ENCODE results near the gene TRIM47.
"Not testable (repeated sequence)": the region's sequence is repeated elsewhere in the genome, so short reads cannot be mapped to it uniquely, and the experiment has no call there.

Gene TRIM47

DNA sequence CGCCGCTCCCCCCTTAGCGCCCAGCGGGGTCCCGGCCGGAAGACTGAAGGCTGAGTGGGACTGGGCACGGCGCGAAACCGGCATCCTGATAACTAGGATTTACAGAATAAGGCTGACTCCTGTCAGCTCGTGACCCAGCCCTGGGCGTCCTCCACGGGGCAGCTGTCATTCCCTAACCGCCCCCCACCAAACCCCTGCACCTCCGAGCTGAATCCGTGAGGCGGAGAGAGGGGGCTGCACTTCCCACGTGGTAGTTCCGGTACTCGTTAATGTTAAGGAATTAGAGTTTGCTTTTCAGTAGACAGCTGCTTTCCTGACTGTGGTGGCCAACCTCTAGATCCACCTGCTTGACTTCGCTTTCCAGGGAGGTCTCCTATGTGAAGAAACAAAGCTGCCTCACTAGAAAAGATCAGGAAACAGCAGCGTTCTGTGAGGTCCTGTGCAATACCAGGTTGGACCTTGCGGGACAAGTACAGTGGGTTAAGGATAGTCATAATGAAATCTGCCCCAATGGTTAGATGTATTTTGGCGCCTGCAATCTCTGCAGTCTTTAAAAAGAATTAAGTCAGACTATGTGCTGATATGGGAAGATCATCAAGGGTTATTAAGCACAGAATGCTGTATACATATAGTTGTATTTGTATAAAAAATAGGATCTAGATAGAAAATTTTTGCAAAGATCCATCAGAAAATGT is 22.2 kb downstream of the TRIM47 start:
- Histone ChIP-seq H3K36me3 (ENCODE audit: control insufficient read depth, insufficient read depth, low read length, severe bottlenecking) (peaks cover 4% of the 10 kb centered on the region), H3K9ac (ENCODE audit: low read length) (peak overlapping the region; percentile 93), H3K9me3 (ENCODE audit: control insufficient read depth, low read length) (no peaks in the 10 kb centered on the region), H3K27me3 (replicated peaks; ENCODE audit: control insufficient read depth, insufficient read depth, low read length) (no peaks in the 10 kb centered on the region), H3K4me1 (ENCODE audit: control insufficient read depth, insufficient read depth, low read length) (peaks cover 27% of the 10 kb centered on the region), H3K4me3 (ENCODE audit: low read length) (peak overlapping the region; percentile 93)
- peak; percentile 44 for DNase-seq (ENCODE audit: low read depth)

DNA sequence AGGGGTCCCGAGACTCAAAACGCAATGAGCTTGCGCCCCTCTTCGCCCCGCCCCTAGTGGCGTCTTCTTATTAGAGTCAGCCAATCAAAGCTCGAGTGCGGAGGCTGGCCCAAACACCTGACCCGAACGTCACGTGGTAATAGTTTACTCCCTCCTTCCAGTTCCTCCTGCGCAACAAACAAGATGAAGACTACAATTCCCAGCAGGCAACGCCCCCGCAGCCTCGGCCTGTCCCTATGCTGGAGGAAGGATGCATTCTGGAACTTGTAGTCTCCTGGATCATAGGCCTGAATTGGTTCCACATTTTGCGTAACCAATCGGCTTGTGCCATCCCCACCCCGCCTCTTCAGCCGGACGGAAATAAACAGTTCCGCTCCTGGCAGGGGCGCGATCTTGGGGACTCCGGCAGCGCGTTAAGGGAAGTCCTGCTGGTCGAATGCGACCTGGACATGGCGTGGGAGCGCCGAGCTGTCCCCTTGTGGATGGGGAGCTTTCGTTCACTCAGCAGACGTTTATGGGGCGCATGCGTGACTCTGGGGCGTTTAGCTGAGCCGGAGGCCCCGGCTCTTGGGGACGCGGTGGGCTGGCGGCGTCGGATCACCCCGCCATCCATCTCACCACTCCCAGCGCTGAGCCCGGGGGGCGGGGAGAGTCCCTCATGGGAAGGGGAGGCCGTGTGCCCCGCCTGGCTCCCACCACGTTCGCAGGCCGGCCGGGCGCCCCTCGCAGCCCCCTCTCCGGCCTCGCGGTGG is 22.9 kb downstream of the TRIM47 start, which contains the start of gene WBP2:
WBP2 (minus strand) TSS at position 26 of the 752 bp plus-strand sequence. CDS start 38 bp downstream, outside the sequence.
- DNase-seq (ENCODE audit: low read depth) = peak; percentile 100
- H3K4me3 ChIP-seq (ENCODE audit: low read length) = peak within 1 kb of the TSS; percentile 93
- peaks cover 31% of the 10 kb centered on the region for H3K4me1 ChIP-seq (ENCODE audit: control insufficient read depth, insufficient read depth, low read length)
- no peaks in the 10 kb centered on the region for H3K27me3 ChIP-seq (replicated peaks; ENCODE audit: control insufficient read depth, insufficient read depth, low read length)
- no peaks in the 10 kb centered on the region for H3K9me3 ChIP-seq (ENCODE audit: control insufficient read depth, low read length)
- peaks cover 11% of the 10 kb centered on the region for H3K36me3 ChIP-seq (ENCODE audit: control insufficient read depth, insufficient read depth, low read length, severe bottlenecking)
- H3K9ac ChIP-seq (ENCODE audit: low read length) = peak within 1 kb of the TSS; percentile 93

DNA sequence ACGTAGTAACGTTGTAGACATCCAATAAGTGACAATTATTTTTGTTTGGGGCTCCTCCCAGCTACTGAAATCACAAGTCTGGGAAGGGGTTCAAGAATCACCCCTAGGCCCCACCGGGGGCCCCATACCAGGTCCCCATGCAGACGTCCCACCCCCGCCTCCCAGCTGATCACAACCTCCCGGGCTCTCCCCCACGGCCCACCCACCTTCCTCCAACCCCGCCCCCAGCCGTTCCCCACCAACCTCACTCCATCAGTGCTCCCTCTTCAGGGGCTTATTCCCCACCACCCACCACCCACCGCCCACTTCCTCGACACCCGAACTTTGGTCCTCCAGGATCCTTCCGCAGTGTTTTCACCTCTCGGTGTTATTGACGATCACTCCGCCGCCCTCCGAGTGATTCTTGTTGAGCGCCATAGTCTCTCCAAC is 23.5 kb downstream of the TRIM47 start:
- Histone ChIP-seq H3K9me3 (ENCODE audit: control insufficient read depth, low read length) (no peaks in the 10 kb centered on the region), H3K4me3 (ENCODE audit: low read length) (peak overlapping the region; percentile 93), H3K9ac (ENCODE audit: low read length) (peak overlapping the region; percentile 89), H3K4me1 (ENCODE audit: control insufficient read depth, insufficient read depth, low read length) (peaks cover 35% of the 10 kb centered on the region), H3K27me3 (replicated peaks; ENCODE audit: control insufficient read depth, insufficient read depth, low read length) (no peaks in the 10 kb centered on the region), H3K36me3 (ENCODE audit: control insufficient read depth, insufficient read depth, low read length, severe bottlenecking) (peaks cover 16% of the 10 kb centered on the region)
- no peak for DNase-seq (ENCODE audit: low read depth)

DNA sequence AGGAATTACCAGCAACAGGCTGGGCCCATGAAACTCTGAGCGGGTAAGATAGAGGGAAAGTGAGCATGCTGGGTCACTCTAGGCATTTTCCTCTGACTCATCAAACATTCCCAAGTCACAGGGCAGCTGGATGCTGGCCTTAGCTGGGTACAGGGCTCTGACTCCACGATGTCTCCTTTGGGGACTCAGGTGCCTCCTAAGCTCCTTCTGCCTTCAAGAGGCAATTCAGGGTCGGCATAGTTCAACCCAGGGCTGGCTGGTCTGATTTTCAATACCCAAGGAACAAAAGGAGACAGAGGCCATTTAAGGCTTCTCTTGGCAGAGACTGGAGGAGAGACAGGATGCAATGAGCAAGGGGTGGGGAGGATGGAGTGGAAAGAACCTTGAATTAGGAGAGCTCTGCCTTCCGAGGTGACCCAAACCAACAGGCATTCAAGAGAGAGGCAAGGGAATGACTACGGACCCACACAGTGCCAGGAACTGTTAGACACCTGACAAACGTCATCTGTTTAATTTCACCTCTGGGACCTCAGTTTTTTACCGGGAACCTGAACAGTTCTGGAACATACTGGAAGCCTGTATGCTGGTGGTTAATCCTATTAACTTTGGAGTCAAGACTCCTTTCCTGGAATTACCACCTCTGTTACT is 24.2 kb downstream of the TRIM47 start:
- Histone ChIP-seq H3K4me1 (ENCODE audit: control insufficient read depth, insufficient read depth, low read length) (peaks cover 42% of the 10 kb centered on the region), H3K36me3 (ENCODE audit: control insufficient read depth, insufficient read depth, low read length, severe bottlenecking) (peaks cover 23% of the 10 kb centered on the region)
- peak; percentile 46 for DNase-seq (ENCODE audit: low read depth)

DNA sequence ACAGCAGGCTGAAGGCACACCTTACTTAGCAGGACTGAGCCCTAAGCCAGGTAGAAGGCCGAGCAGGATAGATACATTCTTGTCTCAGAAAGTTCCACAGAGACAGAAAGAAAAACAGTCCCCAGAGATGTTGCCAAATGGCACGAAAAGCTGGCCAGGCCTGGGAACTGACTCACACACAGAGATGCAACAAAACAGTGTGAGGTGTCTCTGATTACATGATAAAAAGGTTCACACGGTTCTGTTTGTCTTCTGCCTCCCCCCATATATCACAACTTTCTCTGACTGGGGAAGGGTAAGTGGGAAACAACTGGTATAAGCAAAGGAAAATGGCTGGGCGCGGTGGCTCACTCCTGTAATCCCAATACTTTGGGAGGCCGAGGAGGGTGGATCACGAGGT is 24.9 kb downstream of the TRIM47 start:
- Histone ChIP-seq H3K36me3 (ENCODE audit: control insufficient read depth, insufficient read depth, low read length, severe bottlenecking) (peaks cover 30% of the 10 kb centered on the region), H3K4me3 (ENCODE audit: low read length) (peak overlapping the region; percentile 93), H3K9ac (ENCODE audit: low read length) (peak overlapping the region; percentile 55), H3K9me3 (ENCODE audit: control insufficient read depth, low read length) (no peaks in the 10 kb centered on the region), H3K27me3 (replicated peaks; ENCODE audit: control insufficient read depth, insufficient read depth, low read length) (no peaks in the 10 kb centered on the region), H3K4me1 (ENCODE audit: control insufficient read depth, insufficient read depth, low read length) (peaks cover 50% of the 10 kb centered on the region)
- peak; percentile 44 for DNase-seq (ENCODE audit: low read depth)

More for the DNA sequence above, 24.2 kb downstream of the TRIM47 start:
- Histone ChIP-seq H3K4me3 (ENCODE audit: low read length) (peak overlapping the region; percentile 93), H3K27me3 (replicated peaks; ENCODE audit: control insufficient read depth, insufficient read depth, low read length) (no peaks in the 10 kb centered on the region), H3K9me3 (ENCODE audit: control insufficient read depth, low read length) (no peaks in the 10 kb centered on the region), H3K9ac (ENCODE audit: low read length) (peak overlapping the region; percentile 89)

DNA sequence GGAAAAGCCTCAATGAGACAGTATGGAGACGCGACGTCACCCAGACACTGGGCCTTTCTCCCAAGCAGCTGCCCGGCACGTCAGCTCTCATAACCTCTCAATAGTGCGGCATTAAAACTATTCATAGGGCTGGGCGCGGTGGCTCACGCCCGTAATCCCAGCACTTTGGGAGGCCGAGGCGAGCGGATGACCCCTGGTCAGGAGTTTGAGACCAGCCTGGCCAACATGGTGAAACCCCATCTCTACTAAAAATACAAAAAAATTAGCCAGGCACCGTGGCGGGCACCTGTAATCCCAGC is 26.7 kb downstream of the TRIM47 start:
- peaks cover 55% of the 10 kb centered on the region for H3K4me1 ChIP-seq (ENCODE audit: control insufficient read depth, insufficient read depth, low read length)
- H3K36me3 ChIP-seq (ENCODE audit: control insufficient read depth, insufficient read depth, low read length, severe bottlenecking) = peaks cover 48% of the 10 kb centered on the region
- DNase-seq (ENCODE audit: low read depth); H3K9me3 ChIP-seq (ENCODE audit: control insufficient read depth, low read length); H3K27me3 ChIP-seq (replicated peaks; ENCODE audit: control insufficient read depth, insufficient read depth, low read length); H3K4me3 ChIP-seq (ENCODE audit: low read length): not testable (repeated sequence)
- peak overlapping the region; percentile 2 for H3K9ac ChIP-seq (ENCODE audit: low read length)

DNA sequence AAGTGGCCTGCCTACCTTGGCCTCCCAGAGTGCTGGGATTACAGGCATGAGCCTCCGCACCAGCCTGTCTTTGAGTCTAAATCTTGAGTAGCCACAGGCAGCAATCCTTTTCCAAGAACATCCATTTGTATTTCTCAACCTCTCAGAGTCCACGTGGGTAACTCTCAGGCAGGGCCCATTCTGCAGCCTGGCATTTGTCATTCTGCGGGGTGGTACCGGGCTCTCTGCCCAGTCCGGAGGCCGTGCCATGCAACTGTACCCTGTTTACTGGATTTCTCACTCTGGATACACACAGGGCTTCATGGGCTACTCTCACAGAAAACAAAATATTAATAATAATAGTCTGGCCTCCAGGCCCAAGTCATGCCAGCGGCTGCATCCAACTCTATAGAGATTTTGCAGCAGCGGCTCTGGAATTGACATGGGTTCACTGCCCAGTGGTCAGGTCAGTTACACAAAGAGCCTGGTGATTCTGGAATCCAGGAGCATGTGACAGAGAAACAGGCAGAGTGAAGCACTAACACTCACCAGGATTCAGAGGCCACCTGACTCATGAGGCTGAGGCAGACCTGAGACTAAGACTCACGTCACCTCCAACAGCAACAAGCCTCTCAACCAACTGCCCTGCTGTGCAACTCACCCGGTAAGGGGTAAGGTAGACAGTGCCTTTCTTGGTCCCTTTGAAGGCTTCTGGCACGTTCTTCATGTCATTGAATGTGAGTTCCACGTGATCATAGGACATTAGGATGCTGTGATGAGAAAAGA is 27.3 kb downstream of the TRIM47 start:
- H3K9me3 ChIP-seq (ENCODE audit: control insufficient read depth, low read length) = no peaks in the 10 kb centered on the region
- peaks cover 52% of the 10 kb centered on the region for H3K4me1 ChIP-seq (ENCODE audit: control insufficient read depth, insufficient read depth, low read length)
- no peak for DNase-seq (ENCODE audit: low read depth)
- H3K4me3 ChIP-seq (ENCODE audit: low read length) = no peak overlapping the region
- H3K27me3 ChIP-seq (replicated peaks; ENCODE audit: control insufficient read depth, insufficient read depth, low read length) = no peaks in the 10 kb centered on the region
- H3K36me3 ChIP-seq (ENCODE audit: control insufficient read depth, insufficient read depth, low read length, severe bottlenecking) = peaks cover 53% of the 10 kb centered on the region
- peak overlapping the region; percentile 2 for H3K9ac ChIP-seq (ENCODE audit: low read length)

DNA sequence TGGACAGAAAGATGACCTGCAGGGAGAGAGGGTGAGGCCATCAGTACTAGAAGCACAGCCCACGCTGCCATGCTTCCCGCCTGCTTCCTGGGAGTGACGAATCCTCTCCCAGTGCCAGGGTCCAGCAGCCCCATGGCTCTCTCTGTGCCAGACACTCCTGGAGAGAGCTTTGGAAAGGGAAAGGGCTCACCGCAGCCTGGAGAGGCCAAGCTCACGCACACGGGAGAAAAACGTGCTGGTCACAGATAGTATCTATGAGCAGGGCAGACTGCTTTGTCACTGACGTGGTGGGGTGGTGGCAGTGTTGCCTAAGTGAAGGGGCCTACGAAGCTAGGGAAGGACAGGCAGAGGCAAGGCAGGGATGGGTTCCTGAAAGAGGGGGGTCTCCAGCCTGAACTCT is 28.7 kb downstream of the TRIM47 start:
- Histone ChIP-seq H3K9me3 (ENCODE audit: control insufficient read depth, low read length) (no peaks in the 10 kb centered on the region), H3K36me3 (ENCODE audit: control insufficient read depth, insufficient read depth, low read length, severe bottlenecking) (peaks cover 57% of the 10 kb centered on the region), H3K27me3 (replicated peaks; ENCODE audit: control insufficient read depth, insufficient read depth, low read length) (no peaks in the 10 kb centered on the region), H3K4me1 (ENCODE audit: control insufficient read depth, insufficient read depth, low read length) (peaks cover 65% of the 10 kb centered on the region), H3K4me3 (ENCODE audit: low read length) (no peak overlapping the region), H3K9ac (ENCODE audit: low read length) (peak overlapping the region; percentile 0)
- no peak for DNase-seq (ENCODE audit: low read depth)

DNA sequence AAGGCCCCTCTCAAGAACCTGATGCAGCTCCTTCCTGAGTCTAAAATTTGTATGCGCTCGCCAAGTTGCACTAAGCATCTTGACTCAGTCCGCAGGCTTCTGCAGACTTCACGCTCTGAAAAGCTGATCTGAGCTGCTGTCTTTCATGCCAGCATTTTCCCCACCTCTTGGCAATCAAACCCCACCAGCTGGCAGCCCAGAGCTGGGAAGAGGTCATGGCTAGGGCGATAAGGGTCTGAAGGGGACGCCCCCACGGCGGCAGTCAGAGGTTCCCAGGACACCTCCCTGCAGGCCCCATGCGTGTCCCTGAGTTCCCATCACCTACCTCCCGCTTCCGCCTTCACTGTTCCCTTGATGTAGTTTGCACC is 29.1 kb downstream of the TRIM47 start:
- no peak overlapping the region for H3K4me3 ChIP-seq (ENCODE audit: low read length)
- H3K9ac ChIP-seq (ENCODE audit: low read length) = peak overlapping the region; percentile 35
- no peaks in the 10 kb centered on the region for H3K9me3 ChIP-seq (ENCODE audit: control insufficient read depth, low read length)
- no peaks in the 10 kb centered on the region for H3K27me3 ChIP-seq (replicated peaks; ENCODE audit: control insufficient read depth, insufficient read depth, low read length)
- H3K36me3 ChIP-seq (ENCODE audit: control insufficient read depth, insufficient read depth, low read length, severe bottlenecking) = peaks cover 57% of the 10 kb centered on the region
- peaks cover 62% of the 10 kb centered on the region for H3K4me1 ChIP-seq (ENCODE audit: control insufficient read depth, insufficient read depth, low read length)
- DNase-seq (ENCODE audit: low read depth) = no peak

DNA sequence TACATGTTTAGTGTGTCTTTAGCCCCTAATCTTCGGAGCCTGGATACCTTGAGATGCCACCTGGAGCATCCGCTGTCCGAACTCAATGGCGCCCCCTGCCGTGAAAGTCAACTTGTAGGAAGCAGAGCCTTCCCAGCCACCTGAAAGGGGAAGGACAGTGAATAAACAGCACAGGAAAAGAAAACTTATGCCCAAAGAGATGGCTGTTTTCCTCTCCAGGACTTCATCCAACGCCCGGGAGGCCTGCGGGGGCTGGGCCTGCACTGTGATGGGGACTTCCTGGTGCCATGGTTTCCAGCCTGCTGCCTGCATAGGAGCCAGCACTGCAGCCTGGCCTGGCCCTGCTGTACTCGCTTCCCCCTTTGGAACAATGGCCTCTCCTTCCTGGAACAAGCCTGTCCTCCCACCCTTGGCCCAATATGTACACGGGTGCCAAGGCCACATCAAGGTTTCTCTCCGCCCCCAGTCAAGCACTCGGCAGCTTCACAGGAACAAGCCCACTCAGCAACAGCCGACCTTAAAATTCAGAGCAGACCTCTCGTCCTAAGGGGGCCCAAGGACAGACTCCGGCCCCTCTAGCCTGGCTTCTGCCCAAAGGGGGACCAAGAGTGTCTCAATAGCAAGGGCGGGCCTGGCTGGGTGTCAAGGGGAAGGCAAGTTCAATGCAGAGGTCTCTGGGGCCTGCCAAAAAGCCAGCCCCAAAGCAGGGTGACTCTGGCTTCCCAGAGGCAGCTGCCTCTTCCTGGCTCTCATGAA is 29.7 kb downstream of the TRIM47 start:
- peaks cover 57% of the 10 kb centered on the region for H3K36me3 ChIP-seq (ENCODE audit: control insufficient read depth, insufficient read depth, low read length, severe bottlenecking)
- H3K9ac ChIP-seq (ENCODE audit: low read length) = peak overlapping the region; percentile 35
- H3K4me3 ChIP-seq (ENCODE audit: low read length) = no peak overlapping the region
- peaks cover 56% of the 10 kb centered on the region for H3K4me1 ChIP-seq (ENCODE audit: control insufficient read depth, insufficient read depth, low read length)
- H3K9me3 ChIP-seq (ENCODE audit: control insufficient read depth, low read length) = no peaks in the 10 kb centered on the region
- H3K27me3 ChIP-seq (replicated peaks; ENCODE audit: control insufficient read depth, insufficient read depth, low read length) = no peaks in the 10 kb centered on the region
- peak; percentile 69 for DNase-seq (ENCODE audit: low read depth)

All from adipocyte (in vitro differentiated cells).